Measurements from ENCODE around the gene GVQW3.

The GVQW3 gene

GRCh38 chr11:76380977-76381719 is at the start of gene GVQW3, which contains the start of gene THAP12:
GVQW3 (plus strand) TSS chr11:76381323; CDS start chr11:76381829, 506 bp downstream.
THAP12 (minus strand) TSS chr11:76381132; CDS start chr11:76380836, 296 bp downstream.
- peak; percentile 96 for DNase-seq (ENCODE audit: low spot score)

- DNase-seq (ENCODE audit: low spot score): no peak
Measured at GRCh38 chr11:76334826-76335389, 46.2 kb upstream of the GVQW3 start.

- no peak for DNase-seq (ENCODE audit: low spot score)
Measured at GRCh38 chr11:76335842-76336241, 45.3 kb upstream of the GVQW3 start.

- DNase-seq (ENCODE audit: low spot score): no peak
Measured at GRCh38 chr11:76336597-76336996, 44.5 kb upstream of the GVQW3 start.

GRCh38 chr11:76337469-76337868 is 43.7 kb upstream of the GVQW3 start:
- no peak for DNase-seq (ENCODE audit: low spot score)

GRCh38 chr11:76337923-76338322 is 43.2 kb upstream of the GVQW3 start:
- DNase-seq (ENCODE audit: low spot score): no peak

GRCh38 chr11:76339221-76339620 is 41.9 kb upstream of the GVQW3 start:
- DNase-seq (ENCODE audit: low spot score): no peak

GRCh38 chr11:76347466-76347865 is 33.7 kb upstream of the GVQW3 start:
- DNase-seq (ENCODE audit: low spot score): peak; percentile 12

- no peak for DNase-seq (ENCODE audit: low spot score)
Measured at GRCh38 chr11:76348348-76348747, 32.8 kb upstream of the GVQW3 start.

GRCh38 chr11:76355172-76355571 is 26.0 kb upstream of the GVQW3 start:
- DNase-seq (ENCODE audit: low spot score): peak; percentile 73

GRCh38 chr11:76361374-76361773 is 19.7 kb upstream of the GVQW3 start:
- DNase-seq (ENCODE audit: low spot score): no peak

GRCh38 chr11:76361776-76362175 is 19.3 kb upstream of the GVQW3 start:
- DNase-seq (ENCODE audit: low spot score): no peak

GRCh38 chr11:76362716-76363115 is 18.4 kb upstream of the GVQW3 start:
- DNase-seq (ENCODE audit: low spot score): no peak

- DNase-seq (ENCODE audit: low spot score): no peak
Measured at GRCh38 chr11:76365038-76365679, 16.0 kb upstream of the GVQW3 start.

GRCh38 chr11:76368490-76368889 is 12.6 kb upstream of the GVQW3 start:
- DNase-seq (ENCODE audit: low spot score): no peak

- DNase-seq (ENCODE audit: low spot score): no peak
Measured at GRCh38 chr11:76369406-76369805, 11.7 kb upstream of the GVQW3 start.

- DNase-seq (ENCODE audit: low spot score): no peak
Measured at GRCh38 chr11:76371170-76371569, 10.0 kb upstream of the GVQW3 start.

- DNase-seq (ENCODE audit: low spot score): no peak
Measured at GRCh38 chr11:76376746-76377558, 4.2 kb upstream of the GVQW3 start.

GRCh38 chr11:76379807-76380158 is 1.3 kb upstream of the GVQW3 start:
- no peak for DNase-seq (ENCODE audit: low spot score)

GRCh38 chr11:76380159-76380976 is 755 bp upstream of the GVQW3 start:
- DNase-seq (ENCODE audit: low spot score): no peak

GRCh38 chr11:76382209-76382608 is 1.1 kb downstream of the GVQW3 start:
- no peak for DNase-seq (ENCODE audit: low spot score)

- no peak for DNase-seq (ENCODE audit: low spot score)
Measured at GRCh38 chr11:76385903-76386302, 4.8 kb downstream of the GVQW3 start.

Data from pons (tissue), 1 donor.